Stimulated activated CD8-positive, alpha-beta memory T cell treated with anti-CD3 and anti-CD28 coated beads, Interleukin-2, amount 100 ng/mL, for 1 hour (primary cell): ENCODE measurements around the gene DMAC2.
"Not testable (repeated sequence)": the region's sequence is repeated elsewhere in the genome, so short reads cannot be mapped to it uniquely, and the experiment has no call there.

ENCODE experiments used
- DNase-seq, 2 donors: peaks; one replicate each; pipeline ENCODE4 v3.0.0-alpha.2; 2020; ENCODE audit warnings: low read depth in 2 of 2

Gene DMAC2

GRCh38 chr19:41422456-41422855 lies 17.3 kb downstream of the DMAC2 start:
- DNase-seq, result no peak

GRCh38 chr19:41421973-41422372 lies 17.7 kb downstream of the DMAC2 start:
- no peak for DNase-seq

- no peak for DNase-seq
These were observed 18.4 kb downstream of the DMAC2 start for GRCh38 chr19:41421314-41421713.

- DNase-seq, result no peak
These were observed 19.4 kb downstream of the DMAC2 start for GRCh38 chr19:41420101-41420880.

- no peak for DNase-seq
These were observed 23.5 kb downstream of the DMAC2 start for GRCh38 chr19:41416194-41416674.

- DNase-seq, result no peak
These were observed 24.5 kb downstream of the DMAC2 start for GRCh38 chr19:41415154-41415571.

- DNase-seq, result no peak
These were observed 25.3 kb downstream of the DMAC2 start for GRCh38 chr19:41414461-41414860.

GRCh38 chr19:41413947-41414346 lies 25.8 kb downstream of the DMAC2 start:
- DNase-seq, result no peak

GRCh38 chr19:41412953-41413352 lies 26.8 kb downstream of the DMAC2 start:
- no peak for DNase-seq

- DNase-seq, result no peak
These were observed 27.8 kb downstream of the DMAC2 start for GRCh38 chr19:41411968-41412265.

- DNase-seq, result no peak
These were observed 28.4 kb downstream of the DMAC2 start for GRCh38 chr19:41411100-41411967.

- DNase-seq, result no peak
These were observed 29.2 kb downstream of the DMAC2 start for GRCh38 chr19:41410336-41411054.

- DNase-seq, result no peak
These were observed 30.4 kb downstream of the DMAC2 start for GRCh38 chr19:41409288-41409687.

- not testable (repeated sequence) for DNase-seq
These were observed 30.9 kb downstream of the DMAC2 start for GRCh38 chr19:41408846-41409245.

- no peak for DNase-seq
These were observed 31.5 kb downstream of the DMAC2 start for GRCh38 chr19:41408256-41408655.

GRCh38 chr19:41407271-41407670 lies 32.4 kb downstream of the DMAC2 start:
- no peak for DNase-seq

- no peak for DNase-seq
These were observed 33.9 kb downstream of the DMAC2 start for GRCh38 chr19:41405776-41406175.

- no peak for DNase-seq
These were observed 36.3 kb downstream of the DMAC2 start for GRCh38 chr19:41403181-41403970.

- DNase-seq, result no peak
These were observed 37.7 kb downstream of the DMAC2 start for GRCh38 chr19:41402010-41402409.

- no peak for DNase-seq
These were observed 38.2 kb downstream of the DMAC2 start for GRCh38 chr19:41401483-41401882.

GRCh38 chr19:41399525-41399924 lies 40.2 kb downstream of the DMAC2 start:
- DNase-seq, result no peak
